HepG2 (cell line): ENCODE results near the gene STAT4. TPM values are rescaled to one million over a fixed set of nuclear protein-coding genes. Genes with fewer than 3 reads are reported as not detected.

Source experiments
- ATAC-seq: fragments of 200-7000 bp; cut with Tn5 transposase; 3 replicates; pipeline ENCODE4 v1.9.1; 2020; ENCODE audit warnings: mild to moderate bottlenecking, moderate library complexity
- BruUV-seq: library from RNA; stranded (reverse); fragments of 400-500 nt; replicated peaks from 2 replicates; lab custom pipeline; 2021; lab: Mats Ljungman, UMichigan
- CTCF ChIA-PET: fragments of 300-600 bp; formaldehyde crosslinking; extraction: SDS; loops from one replicate; lab custom pipeline; 2021; ENCODE audit warnings: low total read pairs, inconsistent platforms, low intra/inter-chr PET ratio; lab: Yijun Ruan, JAX
- POLR2A ChIA-PET: fragments of 350-600 bp; sonication (Branson Sonifier 250); formaldehyde crosslinking; loops from one replicate; lab custom pipeline; 2020; ENCODE audit warnings: antibody characterized with exemption, inconsistent platforms; lab: Yijun Ruan, JAX
- DNase-seq: peaks from one replicate; pipeline ENCODE4 v3.0.0-alpha.2; 2015; ENCODE audit warnings: low spot score
- FAIRE-seq: peaks from 3 replicates; lab custom pipeline; 2011; peaks lifted over from hg19 to GRCh38; lab: Jason Lieb, UNC
- H2AFZ ChIP-seq: one replicate; pipeline ENCODE4 v1.6.1; 2011; ENCODE audit warnings: low read length, inconsistent platforms
- H3K27ac ChIP-seq: fragments of 300-600 bp; 3 replicates; pipeline ENCODE4 v1.8.0; 2011; ENCODE audit warnings: mixed run types, mild to moderate bottlenecking, mixed read lengths, low read length, inconsistent platforms; ENCODE audit not compliant: insufficient read depth; ENCODE audit errors: extremely low read length
- H3K27me3 ChIP-seq, 2 experiments: fragments of 200-600 bp in 1 of 2; 2 replicates in 1 of 2; 3 replicates in 1 of 2; pipeline versions ENCODE4 v1.6.0 to v1.8.0; 2011; ENCODE audit warnings: low read length in 2 of 2, mild to moderate bottlenecking in 2 of 2, moderate library complexity in 2 of 2, inconsistent platforms in 1 of 2; ENCODE audit not compliant: insufficient read depth in 2 of 2, control insufficient read depth in 1 of 2
- H3K36me3 ChIP-seq, 2 experiments: fragments of 200-600 bp in 1 of 2; replicated peaks in 1 of 2; 2 replicates in 1 of 2; 3 replicates in 1 of 2; pipeline versions ENCODE4 v1.5.1 to v1.8.0; 2011; ENCODE audit warnings: low read length in 2 of 2, inconsistent platforms in 1 of 2; ENCODE audit not compliant: insufficient read depth in 2 of 2, control insufficient read depth in 1 of 2
- H3K4me1 ChIP-seq: 2 replicates; pipeline ENCODE4 v1.5.1; 2012; ENCODE audit warnings: low read length, inconsistent platforms; ENCODE audit not compliant: insufficient read depth
- H3K4me2 ChIP-seq: 2 replicates; pipeline ENCODE4 v1.6.0; 2011; ENCODE audit warnings: low read depth, low read length, inconsistent platforms
- H3K4me3 ChIP-seq, 3 experiments: fragments of 200-600 bp in 1 of 3; sonication (generic), shearing (Covaris generic) in 1 of 3; replicated peaks in 1 of 3; 2 replicates each; pipeline ENCODE4 v1.5.1; 2011 to 2016; ENCODE audit warnings: low read length in 3 of 3, inconsistent platforms in 2 of 3, low read depth in 2 of 3, mild to moderate bottlenecking in 2 of 3, control low read depth in 1 of 3, mixed read lengths in 1 of 3; ENCODE audit not compliant: insufficient read depth in 1 of 3
- H3K79me2 ChIP-seq: one replicate; pipeline ENCODE4 v1.6.1; 2011; ENCODE audit warnings: low read length, inconsistent platforms; ENCODE audit not compliant: insufficient read depth
- H3K9ac ChIP-seq: 2 replicates; pipeline ENCODE4 v1.6.0; 2011; ENCODE audit warnings: mild to moderate bottlenecking, low read depth, low read length, inconsistent platforms; ENCODE audit not compliant: insufficient read depth
- H3K9me3 ChIP-seq: 2 replicates; pipeline ENCODE4 v1.5.1; 2012; ENCODE audit warnings: mild to moderate bottlenecking, low read length
- H4K20me1 ChIP-seq: 2 replicates; pipeline ENCODE4 v1.6.0; 2011; ENCODE audit warnings: inconsistent platforms, mild to moderate bottlenecking, low read length, moderate library complexity; ENCODE audit not compliant: insufficient read depth
- PHF5A ChIP-seq: IDR thresholded peaks from one replicate; pipeline ENCODE4 v1.6.1; 2018; ENCODE audit warnings: low read depth, missing genetic modification reagents; ENCODE audit not compliant: unreplicated experiment
- SRSF9 ChIP-seq: fragments of 200-400 bp; formaldehyde crosslinking; IDR thresholded peaks from 2 replicates; pipeline ENCODE4 v1.6.1; 2018; ENCODE audit warnings: borderline replicate concordance, mild to moderate bottlenecking, low read depth, low read length; ENCODE audit not compliant: insufficient read depth, poor library complexity, severe bottlenecking
- ZNF737 ChIP-seq: sonication (generic); formaldehyde crosslinking; IDR thresholded peaks from 2 replicates; pipeline ENCODE4 v1.5.0; 2020; ENCODE audit warnings: missing genetic modification reagents, mild to moderate bottlenecking, borderline replicate concordance
- WGBS: methylation state at CpG from one replicate; pipeline ENCODE4 v1.1.6; 2017; ENCODE audit warnings: low lambda C conversion rate; 5-methylcytosine and 5-hydroxymethylcytosine counted together
- in situ Hi-C: cut with HindIII; loops from 2 replicates; pipeline ENCODE4 v1.10.0; 2017; ENCODE audit warnings: low pct_unique_long_range_greater_than_20kb; ENCODE audit not compliant: extremely low pct_ligation_motif_present
- intact Hi-C: fragments of 100-400 bp; cut with micrococcal nuclease; formaldehyde crosslinking; loops from one replicate; pipeline ENCODE4 v1.10.0; 2022; ENCODE audit not compliant: unreplicated experiment
- polyA plus RNA-seq, 8 experiments: library from polyadenylated mRNA; depleted of rRNA in 3 of 8; stranded (reverse) in 7 of 8; unstranded in 1 of 8; fragments of >200 nt; fragmentation: Illumina TruSeq in 4 of 8; extraction: Trizol in 4 of 8; gene quantifications; 2 replicates each; pipeline versions ENCODE4 v1.2.1 to v1.2.3, GENCODE V29; 2011 to 2016; ENCODE audit warnings: low read depth in 4 of 8, missing spikeins in 1 of 8, mixed read lengths in 1 of 8; ENCODE audit not compliant: insufficient read depth in 1 of 8
- total RNA-seq, 5 experiments: library from RNA; depleted of rRNA; stranded (reverse); fragments of >200 nt; fragmentation: Illumina TruSeq; extraction: Trizol; gene quantifications; 2 replicates each; pipeline ENCODE4 v1.2.3, GENCODE V29; 2016; ENCODE audit warnings: low read depth in 1 of 5
- TF ChIP-seq, protein P1 (sequence below): sonication (generic); formaldehyde crosslinking; IDR thresholded peaks from 2 replicates; pipeline ENCODE4 v1.4.0; 2020; ENCODE audit warnings: mild to moderate bottlenecking, missing genetic modification reagents
- TF ChIP-seq, protein P2 (sequence below): sonication (generic); formaldehyde crosslinking; IDR thresholded peaks from 2 replicates; pipeline ENCODE4 v1.4.0; 2020; ENCODE audit warnings: missing genetic modification reagents, mild to moderate bottlenecking, borderline replicate concordance

STAT4 gene
- total and polyA plus RNA-seq, 2 of the 13 experiments (the other 11 are each of a cell fraction or from before 2014, with no cell fraction given) = 0.37 TPM; not detected in 1

GRCh38 chr2:191018048-191018447, 132.7 kb downstream of the STAT4 start:
- 85% methylated on average over 1 of the region's 1 CpG for WGBS
- H3K36me3 ChIP-seq = no peaks in the 10 kb centered on the region
- H3K9ac ChIP-seq = no peak overlapping the region
- H3K9me3 ChIP-seq = no peaks in the 10 kb centered on the region
- ATAC-seq = no peak
- peaks cover 0 to 7% of the 10 kb centered on the region in 2 experiments; a peak in 1 of 5 replicates for H3K27me3 ChIP-seq
- peak overlapping the region; percentile 52 for H3K4me2 ChIP-seq
- intact Hi-C loops (loop anchor here (10.0 kb wide), 2 partner anchors 203 to 683 kb away; no protein-coding TSS in a partner anchor), in situ Hi-C loops (no loop called here)
- H3K4me1 ChIP-seq = peaks cover 45% of the 10 kb centered on the region
- POLR2A ChIA-PET = no interaction called here
- H3K4me3 ChIP-seq = 0 out of 6 replicates have a peak overlapping the region, but pooled peaks of 1 of the 3 experiments have one; percentile 28
- no peak overlapping the region for H3K27ac ChIP-seq
- H3K79me2 ChIP-seq = peaks cover 10% of the 10 kb centered on the region
- H4K20me1 ChIP-seq = no peaks in the 10 kb centered on the region
- no peak overlapping the region for H2AFZ ChIP-seq
- BruUV-seq = no TSS peak
- CTCF ChIA-PET = no interaction called here
- TF ChIP-seq SRSF9 (no peak), PHF5A (CRISPR knock-in tag) (no peak), ZNF737 (CRISPR knock-in tag) (no peak)
- TF ChIP-seq, protein P1, sequence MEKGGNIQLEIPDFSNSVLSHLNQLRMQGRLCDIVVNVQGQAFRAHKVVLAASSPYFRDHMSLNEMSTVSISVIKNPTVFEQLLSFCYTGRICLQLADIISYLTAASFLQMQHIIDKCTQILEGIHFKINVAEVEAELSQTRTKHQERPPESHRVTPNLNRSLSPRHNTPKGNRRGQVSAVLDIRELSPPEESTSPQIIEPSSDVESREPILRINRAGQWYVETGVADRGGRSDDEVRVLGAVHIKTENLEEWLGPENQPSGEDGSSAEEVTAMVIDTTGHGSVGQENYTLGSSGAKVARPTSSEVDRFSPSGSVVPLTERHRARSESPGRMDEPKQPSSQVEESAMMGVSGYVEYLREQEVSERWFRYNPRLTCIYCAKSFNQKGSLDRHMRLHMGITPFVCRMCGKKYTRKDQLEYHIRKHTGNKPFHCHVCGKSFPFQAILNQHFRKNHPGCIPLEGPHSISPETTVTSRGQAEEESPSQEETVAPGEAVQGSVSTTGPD (CRISPR knock-in tag) = no peak
- TF ChIP-seq, protein P2, sequence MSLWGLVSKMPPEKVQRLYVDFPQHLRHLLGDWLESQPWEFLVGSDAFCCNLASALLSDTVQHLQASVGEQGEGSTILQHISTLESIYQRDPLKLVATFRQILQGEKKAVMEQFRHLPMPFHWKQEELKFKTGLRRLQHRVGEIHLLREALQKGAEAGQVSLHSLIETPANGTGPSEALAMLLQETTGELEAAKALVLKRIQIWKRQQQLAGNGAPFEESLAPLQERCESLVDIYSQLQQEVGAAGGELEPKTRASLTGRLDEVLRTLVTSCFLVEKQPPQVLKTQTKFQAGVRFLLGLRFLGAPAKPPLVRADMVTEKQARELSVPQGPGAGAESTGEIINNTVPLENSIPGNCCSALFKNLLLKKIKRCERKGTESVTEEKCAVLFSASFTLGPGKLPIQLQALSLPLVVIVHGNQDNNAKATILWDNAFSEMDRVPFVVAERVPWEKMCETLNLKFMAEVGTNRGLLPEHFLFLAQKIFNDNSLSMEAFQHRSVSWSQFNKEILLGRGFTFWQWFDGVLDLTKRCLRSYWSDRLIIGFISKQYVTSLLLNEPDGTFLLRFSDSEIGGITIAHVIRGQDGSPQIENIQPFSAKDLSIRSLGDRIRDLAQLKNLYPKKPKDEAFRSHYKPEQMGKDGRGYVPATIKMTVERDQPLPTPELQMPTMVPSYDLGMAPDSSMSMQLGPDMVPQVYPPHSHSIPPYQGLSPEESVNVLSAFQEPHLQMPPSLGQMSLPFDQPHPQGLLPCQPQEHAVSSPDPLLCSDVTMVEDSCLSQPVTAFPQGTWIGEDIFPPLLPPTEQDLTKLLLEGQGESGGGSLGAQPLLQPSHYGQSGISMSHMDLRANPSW (CRISPR knock-in tag) = no peak
- DNase-seq = no peak
- FAIRE-seq = no peak
